CD4-positive, alpha-beta T cell treated with Interleukin-17A for 1 hour (primary cell): Measurements from ENCODE around the gene PDGFRA.

Source experiments
- DNase-seq: peaks from one replicate; pipeline ENCODE4 v3.0.0-alpha.2; 2020

The PDGFRA gene

DNA sequence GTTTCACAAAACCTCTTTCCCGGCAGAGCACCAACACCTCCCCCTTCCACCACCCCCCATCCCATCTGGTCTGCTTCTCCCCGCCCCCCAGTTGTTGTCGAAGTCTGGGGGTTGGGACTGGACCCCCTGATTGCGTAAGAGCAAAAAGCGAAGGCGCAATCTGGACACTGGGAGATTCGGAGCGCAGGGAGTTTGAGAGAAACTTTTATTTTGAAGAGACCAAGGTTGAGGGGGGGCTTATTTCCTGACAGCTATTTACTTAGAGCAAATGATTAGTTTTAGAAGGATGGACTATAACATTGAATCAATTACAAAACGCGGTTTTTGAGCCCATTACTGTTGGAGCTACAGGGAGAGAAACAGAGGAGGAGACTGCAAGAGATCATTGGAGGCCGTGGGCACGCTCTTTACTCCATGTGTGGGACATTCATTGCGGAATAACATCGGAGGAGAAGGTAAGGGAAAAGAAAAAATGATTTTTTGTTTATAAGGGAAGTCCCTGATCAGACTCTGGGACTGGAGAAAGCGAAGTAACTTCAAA lies at the start of gene PDGFRA:
Gene PDGFRA, plus strand, starts transcription at position 333 of the 541 bp plus-strand sequence. CDS start 29,476 bp downstream, outside the sequence.
- no peak for DNase-seq

DNA sequence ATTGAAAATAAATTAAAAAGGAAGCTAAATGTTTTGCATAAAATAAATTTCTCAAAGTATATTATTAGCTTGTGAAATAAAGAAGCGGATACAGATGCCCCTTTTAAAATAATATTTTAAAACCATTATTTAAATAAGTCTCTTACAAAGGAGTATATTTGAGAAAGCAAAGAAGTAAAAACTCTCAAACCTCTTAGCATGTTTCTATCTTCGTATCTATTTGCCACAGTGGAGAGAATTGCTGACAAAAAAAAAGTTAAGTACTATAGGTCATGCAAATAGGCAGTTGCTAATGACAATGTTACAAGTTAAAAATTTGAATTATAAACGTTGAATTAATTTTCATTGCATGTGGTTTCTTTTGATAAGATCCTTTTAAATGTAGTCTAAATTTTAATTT lies 44.5 kb upstream of the PDGFRA start:
- DNase-seq: no peak

DNA sequence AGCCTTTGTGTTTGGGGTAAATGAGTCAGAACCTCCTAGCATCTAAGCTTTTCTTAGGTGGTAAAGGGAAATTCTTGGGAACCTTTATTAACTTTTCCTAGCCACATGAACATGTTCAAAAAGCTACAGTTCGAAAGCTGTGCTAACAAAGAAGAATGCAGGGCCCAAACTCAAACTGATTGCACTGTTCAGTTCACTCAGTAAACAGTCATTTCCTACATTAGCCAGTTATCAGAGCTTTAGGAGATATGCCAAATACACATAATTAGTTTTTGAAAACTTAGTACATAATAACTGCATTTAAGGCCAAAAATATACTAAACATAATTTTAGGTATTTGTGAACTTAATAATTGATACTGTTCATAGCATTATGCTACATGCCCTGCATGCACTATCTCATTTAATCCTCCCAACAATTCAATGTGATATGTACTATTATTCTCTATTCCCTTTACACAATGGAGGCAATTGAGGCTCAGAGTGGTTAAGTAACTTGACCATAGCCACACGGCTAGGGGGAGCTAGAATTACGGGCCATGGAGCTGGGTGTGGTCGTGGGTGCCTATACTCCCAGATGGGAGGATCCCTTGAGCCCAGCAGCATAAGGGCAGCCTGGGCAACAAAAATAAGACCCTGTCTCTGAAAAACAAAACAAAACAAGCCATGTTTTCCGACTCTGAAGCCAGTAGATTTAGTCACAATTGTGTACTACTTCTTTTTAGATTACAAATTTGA lies 43.9 kb upstream of the PDGFRA start:
- DNase-seq: no peak

DNA sequence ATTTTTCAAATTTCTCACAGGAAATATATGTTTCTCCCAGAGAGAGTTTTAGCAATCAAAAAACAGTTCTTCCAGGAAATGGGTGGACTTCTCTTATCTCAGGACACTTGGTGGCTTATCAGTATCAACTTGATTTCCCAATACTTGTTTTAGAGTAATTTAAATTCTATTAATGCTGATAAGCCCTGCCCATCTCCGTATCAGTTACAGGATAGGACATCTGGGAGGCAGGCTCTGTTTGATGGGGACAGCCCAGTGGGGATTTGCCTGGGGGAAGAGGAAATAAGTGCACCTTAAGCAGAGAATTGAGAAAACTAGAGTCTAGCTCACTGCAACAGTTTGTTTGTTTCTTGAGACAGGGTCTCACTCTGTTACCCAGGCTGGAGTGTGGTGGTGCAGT lies 43.2 kb upstream of the PDGFRA start:
- no peak for DNase-seq

DNA sequence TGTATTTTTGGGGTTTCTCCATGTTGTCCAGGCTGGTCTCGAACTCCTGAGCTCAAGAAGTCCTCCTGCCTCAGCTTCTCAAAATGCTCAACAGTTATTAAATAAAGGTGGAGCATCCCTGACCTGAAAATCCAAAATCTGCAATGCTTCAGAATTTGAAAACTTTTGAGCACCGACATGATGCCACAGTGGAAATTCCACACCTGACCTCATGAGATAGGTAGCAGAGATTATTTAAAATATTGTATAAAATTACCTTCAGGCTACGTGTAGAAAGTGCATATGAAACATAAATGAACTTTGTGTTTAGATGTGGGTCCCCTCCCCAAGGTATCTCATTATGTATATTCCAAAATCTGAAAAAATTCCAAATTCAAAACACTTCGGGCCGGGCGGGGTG lies 42.7 kb upstream of the PDGFRA start:
- DNase-seq: no peak

DNA sequence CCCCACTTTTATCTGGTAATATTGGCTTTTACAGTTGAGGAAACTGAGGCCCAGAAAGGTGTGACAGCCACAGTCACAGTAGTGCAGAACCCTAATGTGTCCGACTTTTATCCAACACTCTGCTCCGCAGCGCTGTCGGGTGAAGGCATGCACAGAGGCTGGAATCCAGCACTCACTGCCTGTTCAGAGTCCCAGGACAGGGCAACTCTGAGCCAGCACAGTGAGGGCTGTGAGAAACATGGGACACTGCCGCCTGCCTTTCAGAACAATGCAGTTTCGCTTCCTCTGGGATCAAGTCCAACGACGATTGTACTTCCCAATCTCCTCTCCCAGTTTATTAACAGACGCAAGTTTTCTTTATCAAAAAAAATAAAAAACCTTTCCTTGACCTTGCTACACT lies 41.9 kb upstream of the PDGFRA start:
- no peak for DNase-seq

DNA sequence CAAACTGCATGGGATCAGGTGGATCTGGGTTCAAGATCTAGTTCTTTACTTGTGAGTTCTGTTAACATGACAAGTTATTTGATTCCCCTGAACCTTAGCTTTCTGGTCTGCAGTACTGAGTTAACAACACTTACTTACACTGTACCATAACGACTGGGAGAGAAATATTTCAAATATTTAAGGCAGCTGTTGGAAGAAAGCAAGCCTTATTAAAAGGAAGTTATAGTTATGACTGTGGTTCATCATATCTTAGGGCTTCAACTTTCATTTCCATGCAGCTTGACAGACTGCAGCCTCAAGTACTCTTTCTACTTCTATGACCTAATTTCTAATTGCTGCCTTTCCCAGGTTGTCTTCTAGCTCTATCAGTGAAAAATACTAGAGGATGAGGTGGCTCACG lies 40.0 kb upstream of the PDGFRA start:
- no peak for DNase-seq

DNA sequence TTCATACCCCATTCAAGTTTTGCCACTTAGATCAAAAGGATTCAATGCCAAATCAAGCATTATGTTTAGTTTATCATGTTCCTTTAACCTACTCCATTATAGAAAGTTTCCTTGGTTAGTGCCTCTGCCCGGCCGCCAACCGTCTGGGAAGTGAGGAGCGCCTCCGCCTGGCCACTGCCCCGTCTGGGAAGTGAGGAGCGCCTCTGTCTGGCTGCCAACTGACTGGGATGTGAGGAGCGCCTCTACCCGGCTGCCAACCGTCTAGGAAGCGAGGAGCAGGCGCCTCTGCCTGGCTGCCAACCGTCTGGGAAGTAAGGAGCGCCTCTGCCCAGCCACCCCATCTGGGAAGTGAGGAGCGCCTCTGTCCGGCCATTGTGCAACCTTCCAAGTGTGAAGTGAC lies 36.3 kb upstream of the PDGFRA start:
- no peak for DNase-seq

DNA sequence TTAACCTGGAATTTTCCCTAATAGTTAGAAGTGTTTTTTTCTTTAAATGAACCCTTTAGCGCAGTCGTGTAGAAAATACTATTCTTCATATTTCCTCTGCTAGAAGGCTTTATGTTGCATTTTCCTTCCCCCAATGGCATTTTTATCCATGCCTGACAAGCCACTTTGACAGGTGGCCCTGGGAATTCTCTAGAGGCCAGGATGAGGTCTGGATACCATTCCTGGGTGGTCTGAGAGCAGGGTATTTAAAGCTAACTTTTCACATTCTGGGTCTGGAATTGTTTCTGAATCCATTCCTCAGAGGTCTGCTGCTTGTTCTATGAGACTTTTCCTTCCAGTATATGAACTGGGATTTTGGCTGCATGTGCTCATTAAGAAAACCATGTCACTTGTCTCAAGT lies 31.2 kb upstream of the PDGFRA start:
- no peak for DNase-seq

DNA sequence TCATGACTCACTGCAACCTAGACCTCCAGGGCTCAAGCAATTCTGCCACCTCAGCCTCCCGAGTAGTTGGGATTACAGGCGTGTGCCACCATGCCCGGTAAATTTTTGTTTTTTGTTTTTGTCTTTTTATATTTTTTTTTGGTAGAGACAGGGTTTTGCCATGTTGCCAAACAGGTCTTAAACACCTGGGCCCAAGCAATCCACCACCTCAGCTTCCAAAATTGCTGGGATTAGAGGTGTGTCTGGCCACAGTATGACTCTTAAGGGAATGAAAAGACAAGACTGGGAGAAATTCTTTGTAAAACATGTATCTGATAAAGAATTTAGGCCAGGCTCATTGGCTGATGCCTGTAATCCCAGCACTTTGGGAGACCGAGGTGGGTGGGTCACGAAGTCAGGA lies 29.2 kb upstream of the PDGFRA start:
- DNase-seq: no peak

DNA sequence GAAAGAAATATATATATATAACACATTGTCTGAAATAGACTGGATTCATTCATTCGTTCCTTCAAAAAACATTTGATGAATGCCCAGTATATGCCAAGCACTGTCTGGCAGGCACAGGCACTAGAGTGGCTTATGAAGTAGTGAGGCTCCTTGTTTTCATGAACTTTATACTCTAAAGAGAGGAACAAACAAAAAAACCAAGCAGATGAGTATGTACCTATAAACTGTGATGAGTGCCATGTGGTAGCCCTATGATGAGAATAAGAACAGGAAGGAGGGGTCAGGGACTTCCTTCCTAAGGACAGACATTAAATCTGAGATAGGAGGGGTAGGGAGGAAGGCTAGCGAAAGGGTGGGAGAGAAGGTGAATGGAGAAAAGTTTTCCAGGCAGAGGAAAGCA lies 19.5 kb upstream of the PDGFRA start:
- DNase-seq: no peak

DNA sequence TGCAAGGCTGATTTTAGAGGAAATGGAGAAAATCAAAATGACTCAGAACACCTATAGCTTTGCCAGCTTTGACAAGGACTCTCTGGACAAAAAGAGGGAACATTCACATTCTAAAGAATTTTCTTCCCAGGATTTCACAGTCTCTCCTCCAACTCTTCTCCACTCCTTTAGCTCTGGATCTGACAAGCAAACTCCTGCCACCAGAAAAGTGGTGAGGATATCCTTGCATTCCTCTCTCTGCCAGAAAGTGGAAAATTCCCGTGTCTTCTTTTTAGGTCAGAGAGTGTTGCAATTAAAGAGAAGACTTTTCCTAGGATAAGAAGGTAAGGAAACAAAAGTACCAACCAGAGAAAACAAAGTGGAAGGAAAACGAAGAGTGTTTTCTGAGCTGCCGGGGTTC lies 16.1 kb upstream of the PDGFRA start:
- DNase-seq: no peak

DNA sequence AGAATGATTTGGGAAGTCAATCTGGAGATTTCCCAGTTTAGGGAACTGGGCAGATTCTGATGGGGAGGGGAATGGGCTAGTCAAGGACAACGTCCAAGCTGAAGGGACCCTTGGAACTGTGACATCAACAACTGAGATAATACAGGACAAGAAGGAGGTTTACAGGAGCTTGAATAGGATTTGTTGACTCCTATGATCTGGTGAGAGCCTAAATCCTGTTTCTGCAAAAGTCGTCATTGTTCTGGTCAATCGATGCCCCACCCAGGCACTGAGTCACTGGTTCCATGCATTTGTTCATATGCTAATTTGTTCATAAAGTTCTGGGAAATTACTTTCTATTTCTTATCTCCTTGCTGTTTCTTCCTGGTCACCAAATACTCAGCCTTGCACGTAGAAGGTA lies 15.3 kb upstream of the PDGFRA start:
- no peak for DNase-seq

DNA sequence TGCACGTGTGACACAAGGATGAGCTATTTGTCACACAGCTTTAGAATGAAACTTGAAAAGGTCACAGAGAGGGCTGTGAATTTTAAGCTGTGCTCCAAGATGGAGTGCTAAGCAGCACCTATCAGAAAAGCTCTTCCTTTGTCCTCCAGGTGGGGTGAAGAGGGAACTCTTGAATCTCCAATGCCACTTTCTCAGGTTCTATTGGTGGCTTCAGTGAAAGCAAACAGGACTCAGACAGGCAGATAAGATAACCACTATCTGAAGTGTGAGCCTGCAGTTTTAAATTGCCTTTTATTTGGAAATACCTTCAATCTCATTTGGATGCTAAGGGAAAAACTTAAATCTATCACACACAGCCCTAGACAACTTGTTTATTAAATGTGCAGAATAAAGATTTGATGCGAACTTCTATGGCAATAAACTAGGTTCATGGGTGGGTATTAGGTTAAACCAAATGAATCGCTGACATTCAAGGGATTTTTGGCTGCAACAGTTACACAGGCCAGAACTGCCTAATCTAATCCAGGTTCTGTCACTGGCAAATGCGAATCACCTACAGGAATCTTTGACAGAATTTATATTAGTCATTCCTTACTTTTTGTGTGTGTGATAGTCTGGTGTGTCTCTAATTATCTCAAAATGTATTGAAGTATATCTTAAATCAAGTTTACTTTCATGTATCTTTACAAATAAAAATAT lies 13.6 kb upstream of the PDGFRA start:
- DNase-seq: no peak

DNA sequence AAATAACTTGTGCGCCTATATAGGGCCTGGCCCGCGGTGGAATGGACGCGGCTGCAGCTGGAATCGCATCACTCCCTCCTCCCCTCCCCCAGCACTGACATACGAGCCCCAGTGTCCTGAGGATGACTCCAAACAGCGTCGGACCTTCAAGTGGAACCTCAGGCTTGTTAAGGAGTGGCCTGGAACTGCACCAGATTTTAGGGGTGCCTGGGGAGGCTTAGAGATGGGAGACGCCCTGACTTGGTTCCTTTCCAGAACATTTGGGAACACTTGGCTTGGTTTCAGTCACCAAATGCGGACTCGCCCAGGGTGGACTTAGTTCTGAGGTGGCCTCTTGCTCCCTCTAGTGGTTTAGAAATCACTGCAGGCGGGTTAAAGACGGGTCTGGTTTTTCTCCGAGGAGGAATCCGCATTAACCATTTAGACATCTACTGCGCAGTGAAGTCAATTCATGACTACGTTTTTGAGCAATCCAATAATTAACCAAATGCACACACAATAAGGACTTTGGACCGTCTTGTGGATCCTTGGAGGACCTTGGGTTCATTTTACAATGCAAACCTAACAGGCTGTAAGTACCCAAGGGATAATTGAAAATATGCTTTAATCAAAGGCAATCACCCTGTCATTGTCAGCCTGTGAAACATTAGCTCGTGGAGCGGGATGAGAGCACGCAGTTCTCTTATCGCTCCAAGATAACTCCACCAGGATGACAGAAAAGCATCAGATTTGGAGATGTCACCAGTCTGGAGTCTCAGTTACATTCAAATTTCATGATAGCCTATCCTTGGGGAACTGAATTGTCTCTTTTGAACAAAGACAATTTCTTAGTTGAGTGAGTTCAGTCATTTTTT lies 11.2 kb upstream of the PDGFRA start:
- DNase-seq: peak; percentile 71

DNA sequence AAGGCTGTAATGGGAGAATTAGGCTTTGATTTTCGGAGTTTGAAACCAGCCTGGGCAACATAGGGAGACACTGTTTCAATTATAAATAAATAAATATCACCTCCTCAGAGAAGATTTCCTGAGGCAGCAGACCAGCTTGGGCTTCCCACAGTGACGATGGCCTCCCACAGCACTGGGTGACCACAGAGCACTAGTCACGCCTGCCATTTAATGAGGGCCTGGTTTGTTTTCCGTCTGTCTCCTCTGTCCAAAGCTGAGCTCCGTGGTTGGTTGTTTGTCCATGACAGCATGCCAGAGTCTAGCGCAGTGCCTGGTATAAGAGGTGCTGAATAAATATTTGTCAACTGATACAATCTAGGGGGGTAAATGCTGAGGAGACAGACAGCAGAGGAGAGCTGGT lies 10.4 kb upstream of the PDGFRA start:
- no peak for DNase-seq

DNA sequence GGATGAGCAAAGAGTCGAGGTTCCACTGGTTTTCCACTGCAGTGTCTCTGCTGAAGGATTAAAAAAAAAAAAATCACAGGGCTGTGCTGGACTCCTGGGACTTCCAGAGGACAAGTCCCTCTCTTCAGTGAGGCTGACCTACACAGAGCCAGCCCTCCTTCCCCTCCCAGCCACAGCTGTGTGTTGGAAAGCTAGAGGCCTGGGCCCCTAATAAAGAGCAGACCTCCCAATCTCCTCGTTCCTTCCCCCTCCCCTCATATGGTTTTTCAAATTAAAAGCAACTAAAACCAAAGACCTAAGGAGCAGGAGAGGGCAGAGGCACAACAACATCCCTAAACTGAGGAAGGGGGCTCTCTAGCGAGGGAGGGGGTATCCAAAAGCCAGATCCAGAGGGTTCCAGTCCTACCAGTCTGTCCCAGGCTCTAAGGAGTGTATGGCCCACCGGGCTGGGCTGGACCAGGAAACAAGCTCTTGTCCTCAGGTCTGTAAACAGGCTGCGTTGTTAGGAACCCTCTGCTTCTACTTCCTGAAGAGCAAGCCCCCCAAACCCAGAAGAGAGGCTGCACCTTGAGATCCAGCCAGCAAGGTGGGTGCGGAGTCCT lies 4.0 kb upstream of the PDGFRA start:
- no peak for DNase-seq

DNA sequence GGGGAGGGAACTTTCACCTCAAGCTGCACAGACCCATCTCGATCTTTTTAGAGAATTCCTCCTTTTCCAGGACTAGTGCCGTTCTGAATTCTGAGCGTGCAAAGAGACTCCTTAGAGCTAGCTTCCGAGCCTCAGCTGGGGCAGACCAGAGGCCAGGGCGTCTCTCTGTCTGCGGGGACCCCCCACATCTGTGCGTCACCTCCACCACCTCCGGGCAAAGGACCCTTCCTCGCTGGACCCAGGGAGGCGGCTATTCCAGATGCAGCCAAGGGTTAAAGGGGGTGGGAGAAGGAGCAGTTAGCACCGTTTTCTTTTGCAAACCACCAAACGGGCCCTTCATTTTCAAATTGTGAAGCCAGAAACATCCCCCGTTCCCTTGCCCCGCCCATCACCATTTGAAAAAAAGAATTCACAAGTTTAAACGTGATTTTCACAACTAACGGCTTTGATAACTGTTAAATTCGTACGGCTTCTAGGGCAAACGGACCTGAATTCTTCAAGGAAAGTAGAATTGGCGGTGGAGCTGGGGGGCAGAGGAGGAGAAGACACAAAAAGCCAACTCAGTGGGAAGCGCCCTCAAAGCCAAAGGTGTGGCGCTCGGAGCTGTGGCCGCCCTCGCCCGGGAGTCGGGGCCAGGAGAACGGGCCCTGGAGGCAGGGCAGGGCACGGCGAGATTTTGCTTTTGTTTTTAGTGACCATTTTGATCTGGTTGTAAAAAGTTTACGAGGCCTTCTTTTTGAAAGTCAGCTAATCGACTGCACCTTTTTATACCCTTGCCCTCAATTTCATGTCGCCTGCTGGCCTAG lies 3.3 kb upstream of the PDGFRA start:
- no peak for DNase-seq

DNA sequence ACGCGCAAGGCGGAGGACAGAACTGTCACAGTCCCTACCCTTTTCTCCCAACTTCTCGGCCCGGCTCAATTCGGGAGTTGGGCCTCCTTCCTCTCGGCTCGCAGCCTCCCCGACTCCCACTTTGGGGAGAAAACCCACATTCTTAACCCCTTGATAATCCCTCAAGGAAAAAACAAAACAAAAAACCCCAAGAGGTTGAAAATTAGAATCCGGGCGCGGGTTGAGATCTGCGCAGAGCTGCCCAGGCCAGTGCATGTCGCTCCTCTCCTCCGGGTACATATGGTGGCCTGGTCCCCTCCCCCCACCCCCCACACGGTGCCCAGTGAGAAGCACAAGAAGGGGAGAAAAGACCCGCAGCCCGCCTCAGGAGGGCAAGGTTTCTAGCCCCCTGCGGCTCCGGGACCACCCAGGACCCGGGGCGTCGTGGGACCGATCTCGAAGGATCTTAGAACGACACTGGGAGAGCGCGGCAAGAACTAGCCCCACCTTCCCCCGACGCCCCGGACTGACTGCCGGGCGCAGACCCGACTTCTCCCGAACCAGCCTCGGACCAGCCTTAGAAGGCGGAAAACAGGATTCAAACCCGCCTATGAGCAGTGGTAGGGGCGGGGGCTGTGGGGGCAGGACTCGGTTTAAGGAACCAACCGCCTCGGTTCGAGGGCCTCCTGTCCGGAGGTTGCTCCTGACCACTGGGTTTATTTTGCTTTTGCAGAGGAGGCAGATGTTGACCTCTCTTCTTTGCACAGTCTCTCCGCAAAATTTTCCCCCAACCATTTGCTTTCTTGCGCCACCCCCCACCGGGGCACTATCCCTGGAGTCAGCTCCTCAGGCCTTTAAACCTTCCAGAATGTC lies 2.5 kb upstream of the PDGFRA start:
- no peak for DNase-seq

DNA sequence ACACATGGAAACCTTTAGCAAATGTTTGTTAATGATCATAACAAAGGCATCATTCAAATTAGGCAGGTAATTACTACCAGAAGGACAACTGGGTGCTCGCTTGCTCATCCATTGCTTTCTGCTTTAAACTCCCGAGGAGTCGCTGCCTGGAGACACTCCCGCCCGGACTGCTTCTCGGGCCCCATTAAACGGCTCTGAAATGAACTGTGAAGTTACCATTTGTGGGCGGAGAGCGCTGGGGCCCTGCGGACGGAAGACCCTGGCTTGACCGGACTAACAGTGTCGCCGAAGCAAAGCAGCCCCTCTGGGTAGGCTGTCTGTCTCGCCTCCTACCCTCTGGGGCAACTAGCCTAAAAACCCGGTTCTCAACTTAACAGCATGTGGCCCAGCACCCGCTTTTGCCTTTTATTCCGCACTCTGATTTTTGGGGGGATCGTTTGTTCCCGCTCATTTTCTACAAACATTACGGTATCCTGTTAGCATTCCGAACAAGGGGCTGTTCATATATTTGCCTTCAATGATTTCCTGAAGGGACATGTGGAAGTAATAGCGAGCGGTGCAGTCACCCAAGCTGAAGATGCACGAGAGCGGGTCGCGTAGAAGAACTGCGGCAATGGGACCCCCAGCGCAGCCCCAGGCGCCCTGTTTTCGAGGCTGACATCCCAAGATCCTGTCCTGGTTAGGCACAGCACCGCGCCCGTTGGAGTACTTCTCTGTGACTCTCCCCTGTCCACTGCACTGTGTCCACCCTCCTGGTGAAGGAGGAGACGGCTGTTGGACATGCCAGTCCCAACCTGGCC lies 1.6 kb upstream of the PDGFRA start:
- no peak for DNase-seq
